Stimulated activated CD4-positive, alpha-beta T cell treated with anti-CD3 and anti-CD28 coated beads, Interleukin-12 subunit alpha, Interleukin-12 subunit beta, amount 100 ng/mL, for 24 hours (primary cell): ENCODE results near the gene AEBP2.
"Not testable (repeated sequence)": the region's sequence is repeated elsewhere in the genome, so short reads cannot be mapped to it uniquely, and the experiment has no call there.

Source experiments
- DNase-seq, 2 experiments: peaks; one replicate each; pipeline ENCODE4 v3.0.0-alpha.2; 2020; ENCODE audit warnings: low read depth in 2 of 2

The AEBP2 gene

GRCh38 chr12:19454837-19455236 is 15.5 kb downstream of the AEBP2 start:
- no peak for DNase-seq

- no peak for DNase-seq
These were observed 16.9 kb downstream of the AEBP2 start for GRCh38 chr12:19456176-19456575.

- no peak for DNase-seq
These were observed 18.3 kb downstream of the AEBP2 start for GRCh38 chr12:19457561-19457960.

GRCh38 chr12:19458733-19459132 is 19.4 kb downstream of the AEBP2 start:
- no peak for DNase-seq

- no peak for DNase-seq
These were observed 22.7 kb downstream of the AEBP2 start for GRCh38 chr12:19461999-19462398.

GRCh38 chr12:19462406-19462805 is 23.1 kb downstream of the AEBP2 start:
- no peak for DNase-seq

GRCh38 chr12:19464192-19464580 is 24.9 kb downstream of the AEBP2 start:
- no peak for DNase-seq

GRCh38 chr12:19465711-19466110 is 26.4 kb downstream of the AEBP2 start:
- no peak for DNase-seq

- no peak for DNase-seq
These were observed 34.9 kb downstream of the AEBP2 start for GRCh38 chr12:19474147-19474546.

GRCh38 chr12:19475884-19476505 is 36.7 kb downstream of the AEBP2 start:
- not testable (repeated sequence) for DNase-seq

GRCh38 chr12:19477071-19477470 is 37.8 kb downstream of the AEBP2 start:
- no peak for DNase-seq

GRCh38 chr12:19480459-19480858 is 41.2 kb downstream of the AEBP2 start:
- DNase-seq: no peak

- DNase-seq: no peak
These were observed 42.7 kb downstream of the AEBP2 start for GRCh38 chr12:19482036-19482435.

GRCh38 chr12:19482551-19483109 is 43.3 kb downstream of the AEBP2 start:
- peak; percentile 5 to 42 for DNase-seq

- no peak for DNase-seq
These were observed 44.4 kb downstream of the AEBP2 start for GRCh38 chr12:19483727-19484126.

GRCh38 chr12:19484738-19485137 is 45.4 kb downstream of the AEBP2 start:
- DNase-seq: no peak

GRCh38 chr12:19485240-19485639 is 45.9 kb downstream of the AEBP2 start:
- DNase-seq: no peak

- peak in 1 of 2 experiments; percentile 8 for DNase-seq
These were observed 49.9 kb downstream of the AEBP2 start for GRCh38 chr12:19489168-19489567.

GRCh38 chr12:19490908-19491307 is 51.6 kb downstream of the AEBP2 start:
- DNase-seq: no peak

- DNase-seq: no peak
These were observed 52.6 kb downstream of the AEBP2 start for GRCh38 chr12:19491863-19492262.

GRCh38 chr12:19496219-19496878 is 57.1 kb downstream of the AEBP2 start:
- no peak for DNase-seq

GRCh38 chr12:19498099-19498498 is 58.8 kb downstream of the AEBP2 start:
- no peak for DNase-seq

- no peak for DNase-seq
These were observed 59.7 kb downstream of the AEBP2 start for GRCh38 chr12:19499030-19499429.
